Central memory CD4-positive, alpha-beta T cell (primary cell): ENCODE results near the gene PDHA1.

ENCODE experiments used
- DNase-seq: peaks from one replicate; pipeline ENCODE4 v3.0.0; 2022
- total RNA-seq, 3 experiments: gene quantifications; one replicate each; lab custom pipeline; 2026; lab: John Stamatoyannopoulos, UW

PDHA1 gene
- 59.8 to 125 (median 64.5) reads per million in 3 experiments for total RNA-seq

- peak; percentile 91 for DNase-seq
These were observed at the start of gene PDHA1 for GRCh38 chrX:19343535-19344408. Gene PDHA1 (plus strand): TSS chrX:19343927. CDS start chrX:19344038, 111 bp downstream.

DNA sequence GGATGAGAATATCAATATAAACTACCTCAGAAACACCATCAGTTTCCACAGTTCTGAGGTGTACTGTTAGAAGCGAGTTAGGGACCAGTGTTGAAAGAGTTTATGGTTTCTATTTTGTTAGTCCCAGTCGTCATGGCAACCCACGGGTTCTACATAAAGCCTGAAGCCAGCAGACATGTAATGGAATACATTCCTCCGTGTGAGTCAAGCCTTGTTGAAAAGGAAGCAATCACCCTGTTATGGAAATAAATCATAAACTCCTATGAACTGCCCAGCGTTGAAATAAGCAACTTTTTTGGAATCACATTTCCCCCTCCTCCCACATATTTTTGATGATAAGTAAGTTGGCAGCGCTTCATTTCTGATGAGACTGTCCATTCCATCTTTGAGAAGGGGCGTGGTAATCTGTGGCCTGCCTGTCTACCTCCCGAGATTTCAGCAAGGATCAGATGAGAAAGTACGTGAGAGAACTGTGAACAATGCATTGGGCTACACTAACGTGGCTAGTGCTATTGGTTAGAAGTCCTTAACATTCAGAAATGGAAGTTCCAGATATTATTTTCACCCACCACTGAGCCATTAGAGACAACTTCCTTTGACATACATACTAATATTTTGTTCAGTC lies 40.4 kb upstream of the PDHA1 start:
- no peak for DNase-seq

- DNase-seq, result no peak
These were observed 17.2 kb upstream of the PDHA1 start for GRCh38 chrX:19326567-19326966.

- DNase-seq, result no peak
These were observed 11.9 kb upstream of the PDHA1 start for GRCh38 chrX:19331831-19332230.

GRCh38 chrX:19332983-19333382 lies 10.7 kb upstream of the PDHA1 start:
- DNase-seq, result no peak

DNA sequence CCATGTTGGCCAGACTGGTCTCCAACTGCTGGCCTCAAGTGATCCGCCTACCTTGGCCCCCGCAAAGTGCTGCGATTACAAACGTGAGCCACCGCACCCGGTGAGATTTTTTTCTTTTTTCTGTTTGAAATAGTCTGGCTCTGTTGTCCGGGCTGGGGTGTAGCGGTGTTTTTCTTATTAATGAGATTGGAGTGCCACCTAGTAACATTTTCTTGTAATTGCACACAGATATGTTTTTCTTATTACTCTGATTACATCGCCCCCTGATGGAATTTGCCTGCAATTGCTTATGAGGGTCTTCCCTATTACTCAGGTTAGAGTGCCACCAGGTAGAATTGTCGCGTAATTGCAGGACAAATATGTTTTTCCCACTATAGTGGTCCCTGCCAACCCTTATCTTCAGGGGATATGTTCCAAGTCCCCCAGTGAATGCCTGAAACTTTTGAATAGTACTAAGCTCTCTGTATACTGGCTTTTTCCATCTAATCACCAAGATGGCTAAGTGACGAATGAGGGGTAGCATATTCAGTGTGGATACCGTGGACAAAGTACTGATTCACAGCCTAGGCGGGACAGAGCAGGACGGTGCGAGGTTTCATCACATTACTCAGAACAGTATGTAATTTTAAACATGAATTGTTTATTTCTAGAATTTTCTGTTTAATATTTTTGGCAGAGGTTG lies 8.6 kb upstream of the PDHA1 start:
- peak; percentile 12 for DNase-seq

DNA sequence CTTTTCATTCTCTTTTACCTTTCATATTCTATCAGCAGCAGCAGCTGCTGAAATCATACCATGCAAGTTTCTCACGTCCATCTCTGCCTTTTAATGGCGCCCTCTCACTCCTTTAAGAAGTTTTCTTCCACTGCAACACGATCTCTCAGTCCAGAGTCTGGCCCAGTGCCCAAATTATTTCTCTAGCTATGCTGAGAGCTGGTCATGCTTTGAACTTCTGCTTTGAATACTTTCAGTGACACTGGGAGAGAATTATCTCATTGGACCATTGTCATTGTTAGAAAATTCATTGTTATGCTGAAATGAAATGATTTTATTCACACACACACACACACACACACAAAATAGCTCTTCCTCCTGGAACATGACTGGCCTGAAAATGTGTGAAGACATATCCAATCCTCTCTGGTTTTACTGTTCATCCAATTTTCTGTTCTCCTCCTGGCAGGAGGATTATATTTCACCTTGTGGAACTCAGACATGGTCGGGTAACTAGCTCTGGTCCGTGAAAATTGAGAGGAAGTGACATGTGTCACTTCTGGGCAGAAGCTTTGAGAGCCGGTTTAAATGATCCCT lies 1.3 kb upstream of the PDHA1 start:
- no peak for DNase-seq

DNA sequence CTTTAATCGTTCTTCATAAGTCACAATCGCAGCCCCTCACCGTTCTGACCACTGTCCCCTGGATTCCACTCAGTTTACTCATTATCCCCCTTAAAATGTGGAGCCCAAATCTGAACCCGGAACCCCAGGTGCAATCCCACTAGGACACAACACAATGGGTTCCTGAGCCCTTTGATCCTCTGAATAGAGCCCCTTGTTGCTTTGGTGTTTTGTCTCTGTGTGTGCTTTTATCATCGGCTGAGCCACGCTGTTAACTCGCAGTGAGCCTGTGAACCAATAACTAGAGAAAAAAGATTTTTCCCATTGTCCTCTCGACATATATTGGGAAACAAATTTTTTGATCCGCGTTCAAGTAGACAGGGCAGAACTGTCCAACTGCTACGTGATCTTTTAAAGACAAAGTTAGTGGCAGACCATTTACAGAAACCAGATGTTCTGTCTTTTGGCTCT lies 617 bp upstream of the PDHA1 start:
- no peak for DNase-seq

- no peak for DNase-seq
These were observed 934 bp downstream of the PDHA1 start for GRCh38 chrX:19344661-19345060.

DNA sequence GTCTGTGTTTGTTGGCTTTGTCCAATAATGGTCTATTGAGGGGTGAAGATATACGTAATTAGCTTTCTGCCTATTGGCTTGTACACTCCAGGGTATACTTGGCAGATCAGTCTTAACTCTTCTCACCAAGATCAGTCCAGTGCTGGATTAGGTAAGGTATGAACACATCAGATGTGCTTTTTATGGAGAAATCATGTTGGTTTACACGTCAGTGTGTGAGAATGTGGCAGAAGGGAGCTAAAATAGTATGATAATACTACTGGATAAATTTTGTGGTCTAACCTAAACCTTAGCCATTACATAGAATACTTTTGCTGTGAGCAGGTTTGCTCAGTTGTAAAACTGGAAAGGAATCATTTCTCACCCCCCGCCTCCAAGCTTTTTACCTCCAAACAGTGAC lies 4.2 kb downstream of the PDHA1 start:
- no peak for DNase-seq

GRCh38 chrX:19349264-19349663 lies 5.5 kb downstream of the PDHA1 start:
- DNase-seq, result no peak

GRCh38 chrX:19350941-19351384 lies 7.2 kb downstream of the PDHA1 start:
- DNase-seq, result no peak

GRCh38 chrX:19354625-19355024 lies 10.9 kb downstream of the PDHA1 start:
- DNase-seq, result no peak

- DNase-seq, result no peak
These were observed 14.8 kb downstream of the PDHA1 start for GRCh38 chrX:19358521-19358920.

- no peak for DNase-seq
These were observed 17.2 kb downstream of the PDHA1 start for GRCh38 chrX:19360903-19361302.

DNA sequence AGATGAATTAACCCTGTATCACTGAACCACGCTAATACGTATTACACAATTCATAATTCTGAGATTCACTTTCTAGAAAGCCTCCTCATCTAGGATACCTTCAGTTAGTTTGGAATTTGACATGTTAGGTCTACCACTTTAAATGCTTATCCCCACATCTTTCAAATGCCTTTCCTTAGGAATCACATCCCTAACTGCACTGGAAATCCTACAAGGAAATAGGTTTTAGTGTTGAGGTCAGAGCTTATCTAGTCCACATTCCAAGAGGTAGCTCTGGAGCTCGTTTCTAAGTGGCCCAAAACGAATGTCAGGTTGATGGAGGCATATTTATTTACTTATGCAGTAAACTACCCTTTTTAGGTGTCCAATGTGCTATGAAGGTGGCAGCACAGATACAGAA lies 18.0 kb downstream of the PDHA1 start:
- no peak for DNase-seq

- no peak for DNase-seq
These were observed 24.8 kb downstream of the PDHA1 start for GRCh38 chrX:19368576-19368975.

- no peak for DNase-seq
These were observed 26.3 kb downstream of the PDHA1 start for GRCh38 chrX:19370061-19370460.

- DNase-seq, result peak; percentile 48
These were observed 28.4 kb downstream of the PDHA1 start for GRCh38 chrX:19372170-19372546.

DNA sequence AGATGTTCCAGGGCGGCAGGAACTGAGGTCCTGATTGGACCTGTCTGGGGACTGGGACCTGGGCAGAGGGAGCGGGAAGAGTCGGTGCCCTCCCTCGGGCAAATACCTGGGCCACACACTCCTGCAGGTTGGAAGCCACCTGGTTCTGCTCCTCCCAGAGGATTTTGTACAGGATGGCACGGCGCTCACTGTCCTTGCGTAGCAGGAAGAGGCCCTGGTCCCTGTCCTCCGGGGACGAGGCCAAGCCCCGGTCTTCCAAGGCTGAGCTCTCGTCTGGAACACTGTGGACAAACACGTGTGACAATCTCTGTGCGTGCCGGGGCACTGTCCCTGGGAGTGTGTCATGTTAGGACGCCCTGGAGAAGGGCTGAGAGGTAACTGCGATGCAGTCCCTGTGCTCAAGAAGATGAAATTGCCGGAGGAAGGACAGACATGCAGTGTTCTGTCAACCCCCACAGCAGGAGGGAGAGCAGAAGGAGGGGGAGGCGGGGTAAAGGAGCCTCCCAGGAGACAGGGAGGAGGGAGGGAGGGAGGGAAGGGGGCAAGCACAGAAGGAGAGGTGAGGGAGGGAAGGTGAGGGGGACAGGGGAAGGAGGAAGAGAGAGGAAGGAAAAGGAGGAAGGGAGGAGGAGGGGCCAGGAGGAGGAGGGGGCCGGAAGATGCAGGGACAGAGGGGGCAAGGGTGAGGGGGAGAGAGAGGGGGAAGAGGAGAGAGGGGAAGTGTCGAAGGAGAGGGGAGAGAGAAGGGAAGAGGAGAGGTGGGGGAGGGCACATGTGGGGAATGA lies 29.0 kb downstream of the PDHA1 start:
- DNase-seq, result no peak

GRCh38 chrX:19373351-19373891 lies 29.7 kb downstream of the PDHA1 start:
- DNase-seq, result no peak

- DNase-seq, result no peak
These were observed 31.8 kb downstream of the PDHA1 start for GRCh38 chrX:19375546-19375945.
